Colonic mucosa (tissue), 4 donors: ENCODE measurements around the gene CELSR1. TPM values are rescaled to one million over a fixed set of nuclear protein-coding genes. Genes with fewer than 3 reads are reported as not detected.

ENCODE experiments used
- DNase-seq: peaks from one replicate; pipeline ENCODE4 v3.0.0-alpha.2; 2020
- H3K27ac ChIP-seq: fragments of 200-600 bp; one replicate; pipeline ENCODE4 v1.8.0; 2021
- H3K27me3 ChIP-seq: fragments of 200-600 bp; one replicate; pipeline ENCODE4 v1.8.0; 2021
- H3K36me3 ChIP-seq: fragments of 200-600 bp; one replicate; pipeline ENCODE4 v1.8.0; 2021
- H3K4me1 ChIP-seq: fragments of 200-600 bp; one replicate; pipeline ENCODE4 v1.8.0; 2021; ENCODE audit warnings: mild to moderate bottlenecking
- H3K4me3 ChIP-seq: fragments of 200-600 bp; one replicate; pipeline ENCODE4 v1.8.0; 2021
- H3K9ac ChIP-seq, 2 donors: one replicate each; pipeline ENCODE4 v1.7.0; 2013; ENCODE audit warnings: control low read depth in 2 of 2, low read depth in 2 of 2, low read length in 2 of 2
- H3K9me3 ChIP-seq: fragments of 200-600 bp; one replicate; pipeline ENCODE4 v1.8.0; 2021
- intact Hi-C: fragments of 100-400 bp; cut with DNase I; formaldehyde crosslinking; loops from one replicate; pipeline ENCODE4 v1.14.1; 2022
- total RNA-seq, 2 donors: library from RNA; stranded (reverse); fragmentation: NEBNext Ultra II Directional in 1 of 2; extraction: Animal tissue kit (Norgen Biotek cat#: 25700) in 1 of 2; gene quantifications; one replicate each; pipeline ENCODE4 v1.2.1, GENCODE V29; 2021
- TF ChIP-seq, protein P1 (sequence below): fragments of 200-600 bp; IDR thresholded peaks from one replicate; pipeline ENCODE4 v1.8.0; 2022; ENCODE audit warnings: antibody characterized with exemption, mild to moderate bottlenecking
- donor health status: healthy.
- donor health status: DM: no; HTN: no; CAD: no.
- donor health status: DM: no; HTN: no; CAD: no.

The CELSR1 gene
- total RNA-seq, 2 donors from 2014 or later: 2.7 to 7.8 TPM

DNA sequence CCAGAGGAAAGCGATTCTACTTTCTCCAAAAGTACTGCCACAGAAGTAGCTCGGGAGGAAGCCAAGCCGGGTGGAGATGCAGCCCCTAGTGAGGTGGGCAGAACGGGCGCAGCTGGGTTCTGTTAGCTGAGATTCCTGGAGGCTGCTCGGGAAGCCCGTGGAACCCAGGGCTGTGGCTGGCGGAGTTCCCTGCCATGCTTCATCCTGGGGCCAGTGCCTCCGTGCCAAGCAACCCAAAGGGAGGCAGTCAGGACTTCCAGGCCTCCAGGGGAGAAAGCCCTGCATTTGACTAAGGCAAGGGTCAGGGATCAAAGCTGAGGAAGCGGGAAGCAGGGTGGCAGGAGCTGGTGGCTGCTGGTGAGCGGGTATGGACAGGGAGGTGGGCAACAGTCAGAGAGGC lies 208.6 kb downstream of the CELSR1 start:
- Histone ChIP-seq H3K36me3 (no peaks in the 10 kb centered on the region), H3K27me3 (no peaks in the 10 kb centered on the region), H3K4me3 (no peak overlapping the region), H3K27ac (no peak overlapping the region), H3K9me3 (no peaks in the 10 kb centered on the region), H3K4me1 (no peaks in the 10 kb centered on the region), H3K9ac (no peak overlapping the region)
- no peak for DNase-seq
- intact Hi-C loops: no loop called here
- TF ChIP-seq, protein P1, sequence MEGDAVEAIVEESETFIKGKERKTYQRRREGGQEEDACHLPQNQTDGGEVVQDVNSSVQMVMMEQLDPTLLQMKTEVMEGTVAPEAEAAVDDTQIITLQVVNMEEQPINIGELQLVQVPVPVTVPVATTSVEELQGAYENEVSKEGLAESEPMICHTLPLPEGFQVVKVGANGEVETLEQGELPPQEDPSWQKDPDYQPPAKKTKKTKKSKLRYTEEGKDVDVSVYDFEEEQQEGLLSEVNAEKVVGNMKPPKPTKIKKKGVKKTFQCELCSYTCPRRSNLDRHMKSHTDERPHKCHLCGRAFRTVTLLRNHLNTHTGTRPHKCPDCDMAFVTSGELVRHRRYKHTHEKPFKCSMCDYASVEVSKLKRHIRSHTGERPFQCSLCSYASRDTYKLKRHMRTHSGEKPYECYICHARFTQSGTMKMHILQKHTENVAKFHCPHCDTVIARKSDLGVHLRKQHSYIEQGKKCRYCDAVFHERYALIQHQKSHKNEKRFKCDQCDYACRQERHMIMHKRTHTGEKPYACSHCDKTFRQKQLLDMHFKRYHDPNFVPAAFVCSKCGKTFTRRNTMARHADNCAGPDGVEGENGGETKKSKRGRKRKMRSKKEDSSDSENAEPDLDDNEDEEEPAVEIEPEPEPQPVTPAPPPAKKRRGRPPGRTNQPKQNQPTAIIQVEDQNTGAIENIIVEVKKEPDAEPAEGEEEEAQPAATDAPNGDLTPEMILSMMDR: no peak

DNA sequence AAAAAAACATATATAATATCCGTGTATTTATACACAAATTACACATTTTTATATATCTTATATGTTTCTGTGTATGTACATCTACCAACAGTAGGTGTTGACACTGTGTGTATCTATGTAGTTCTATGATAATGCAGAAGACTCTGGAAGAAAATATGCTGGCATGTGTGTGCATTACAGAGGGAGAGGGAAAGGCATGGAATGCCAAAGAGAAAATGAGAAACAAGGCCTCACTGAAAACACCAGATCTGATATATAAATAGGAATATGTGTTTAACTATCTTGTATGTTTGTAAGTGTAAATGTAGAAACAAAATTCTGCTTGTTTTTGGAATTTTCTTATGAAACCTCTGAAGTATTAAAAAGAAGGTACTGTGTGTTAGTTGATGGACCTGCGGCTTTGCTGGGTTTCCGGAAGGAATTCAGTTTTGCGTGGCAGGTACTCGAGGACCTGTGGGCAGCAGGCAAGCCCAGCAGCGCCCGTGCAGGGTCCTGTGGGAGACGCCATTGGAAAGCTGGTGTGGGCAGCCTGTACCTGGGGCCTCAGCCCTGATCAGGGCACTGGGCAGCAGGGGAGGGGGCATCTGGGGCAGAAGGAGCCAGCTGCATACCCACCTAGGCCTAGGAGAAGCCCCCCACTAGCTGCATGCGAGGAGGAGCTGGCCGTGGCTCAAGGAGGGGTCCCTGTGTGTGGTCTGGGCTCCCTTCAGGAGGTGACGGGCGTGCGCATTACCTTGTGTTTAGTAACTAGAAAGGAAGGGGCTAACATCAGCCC lies 209.5 kb downstream of the CELSR1 start:
- no peaks in the 10 kb centered on the region for H3K4me1 ChIP-seq
- intact Hi-C loops: no loop called here
- H3K27ac ChIP-seq: no peak overlapping the region
- no peaks in the 10 kb centered on the region for H3K9me3 ChIP-seq
- TF ChIP-seq, protein P1: no peak
- H3K36me3 ChIP-seq: no peaks in the 10 kb centered on the region
- H3K9ac ChIP-seq: no peak overlapping the region
- H3K4me3 ChIP-seq: no peak overlapping the region
- H3K27me3 ChIP-seq: no peaks in the 10 kb centered on the region
- DNase-seq: no peak

DNA sequence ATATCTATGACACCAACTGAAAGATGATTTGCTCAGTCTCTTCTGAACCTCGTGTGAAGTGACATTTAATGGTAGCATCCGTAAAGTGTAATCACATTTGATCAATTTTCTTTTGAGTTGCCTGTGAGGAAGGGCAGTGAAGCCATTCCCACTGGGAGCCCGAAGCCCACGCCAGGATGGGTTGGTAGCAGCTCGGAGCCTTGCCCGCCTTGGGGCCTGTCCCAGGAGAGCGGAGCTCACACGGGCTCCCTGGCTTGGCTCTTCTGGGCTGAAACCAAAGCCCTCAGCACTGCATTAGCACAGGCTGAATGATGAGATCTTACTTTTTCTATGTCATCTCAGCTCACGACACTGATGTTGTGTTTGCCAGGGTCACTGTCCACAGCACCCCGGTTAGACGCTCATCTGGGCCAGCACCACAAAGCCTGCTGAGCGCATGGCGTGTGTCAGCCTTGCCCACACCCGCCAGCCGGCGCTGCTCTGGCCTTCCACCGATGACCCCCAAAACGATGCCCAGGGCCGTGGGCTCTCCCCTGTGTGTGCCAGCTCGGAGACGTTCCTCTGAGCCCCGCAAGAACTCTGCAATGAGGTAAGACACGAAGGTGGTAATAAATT lies 211.2 kb downstream of the CELSR1 start:
- H3K27ac ChIP-seq: no peak overlapping the region
- H3K4me1 ChIP-seq: no peaks in the 10 kb centered on the region
- H3K9me3 ChIP-seq: no peaks in the 10 kb centered on the region
- no peak for DNase-seq
- intact Hi-C loops: no loop called here
- no peaks in the 10 kb centered on the region for H3K36me3 ChIP-seq
- no peak overlapping the region for H3K4me3 ChIP-seq
- TF ChIP-seq, protein P1: no peak
- no peaks in the 10 kb centered on the region for H3K27me3 ChIP-seq
- H3K9ac ChIP-seq: no peak overlapping the region

DNA sequence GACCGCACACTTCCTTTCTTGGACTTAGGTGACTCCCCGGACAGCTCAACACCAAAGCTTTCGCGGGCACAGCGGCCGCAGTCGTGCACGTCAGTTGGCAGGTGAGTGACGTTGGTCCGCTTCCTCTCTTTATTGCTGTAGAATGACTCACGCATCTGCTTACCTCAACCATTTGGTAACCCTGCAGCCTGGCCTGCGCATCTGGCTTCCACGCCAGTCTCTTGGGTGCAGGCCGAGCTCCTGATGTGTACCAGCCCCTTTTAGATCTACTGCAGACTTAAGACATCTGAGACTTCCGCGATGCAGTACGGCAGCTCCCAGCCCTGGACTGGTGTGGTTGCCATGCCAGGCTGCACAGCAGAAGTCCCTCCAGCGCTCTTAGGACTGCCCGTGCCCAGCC lies 214.3 kb downstream of the CELSR1 start:
- Histone ChIP-seq H3K27ac (no peak overlapping the region), H3K36me3 (no peaks in the 10 kb centered on the region), H3K27me3 (no peaks in the 10 kb centered on the region), H3K9me3 (no peaks in the 10 kb centered on the region), H3K9ac (no peak overlapping the region), H3K4me1 (no peaks in the 10 kb centered on the region), H3K4me3 (no peak overlapping the region)
- no peak for DNase-seq
- intact Hi-C loops: no loop called here
- TF ChIP-seq, protein P1: no peak

DNA sequence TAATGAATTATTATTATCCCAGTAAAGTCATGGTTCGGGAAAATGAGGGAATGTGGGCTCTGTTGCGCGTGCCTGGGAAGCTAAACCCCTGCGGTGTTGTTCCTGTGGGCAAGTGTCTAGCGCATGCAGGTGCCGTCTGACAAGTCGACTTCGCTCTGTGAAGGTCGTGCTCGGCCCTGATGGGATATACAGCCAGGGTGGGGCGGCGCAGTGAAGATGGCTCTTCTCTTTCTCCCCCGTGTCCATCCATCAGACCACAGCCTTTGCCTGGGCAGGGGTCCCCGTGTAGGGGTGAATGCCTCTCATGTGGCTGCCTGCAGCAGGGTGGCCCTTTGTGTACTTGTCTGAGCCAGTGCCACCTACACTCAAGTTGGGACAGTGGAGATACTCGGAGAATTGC lies 214.7 kb downstream of the CELSR1 start:
- no peaks in the 10 kb centered on the region for H3K27me3 ChIP-seq

More for the DNA sequence above, 214.7 kb downstream of the CELSR1 start:
- Histone ChIP-seq H3K4me3 (no peak overlapping the region), H3K36me3 (no peaks in the 10 kb centered on the region), H3K27ac (no peak overlapping the region), H3K9me3 (no peaks in the 10 kb centered on the region), H3K4me1 (no peaks in the 10 kb centered on the region), H3K9ac (no peak overlapping the region)
- TF ChIP-seq, protein P1: no peak
- no peak for DNase-seq
- intact Hi-C loops: no loop called here
